Raji (cell line): ENCODE measurements around the gene GSDME.

ENCODE experiments used
- POLR2A ChIP-seq: IDR thresholded peaks from 2 replicates; pipeline ENCODE4 v1.6.1; 2011; ENCODE audit warnings: low read depth, low read length, control low read depth; ENCODE audit not compliant: insufficient read depth

Gene GSDME

DNA sequence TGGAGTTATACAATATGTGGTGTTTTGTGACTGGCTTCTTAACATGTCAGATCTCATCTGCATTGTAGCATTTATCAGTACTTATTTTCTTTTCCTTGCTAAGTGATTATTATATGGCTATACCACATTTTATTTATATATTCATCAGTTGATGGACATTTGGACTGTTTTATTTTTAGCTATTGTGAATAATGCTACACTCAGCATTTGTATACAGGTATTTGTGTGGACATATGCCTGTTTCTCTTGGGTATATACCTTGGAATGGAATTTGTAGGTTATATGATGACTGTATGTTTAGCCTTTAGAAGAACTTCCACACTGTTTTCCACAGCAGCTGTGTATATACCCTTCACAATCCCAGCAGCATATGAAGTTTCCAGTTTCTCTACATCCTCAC lies 86.5 kb downstream of the GSDME start:
- no peak for TF ChIP-seq POLR2A

DNA sequence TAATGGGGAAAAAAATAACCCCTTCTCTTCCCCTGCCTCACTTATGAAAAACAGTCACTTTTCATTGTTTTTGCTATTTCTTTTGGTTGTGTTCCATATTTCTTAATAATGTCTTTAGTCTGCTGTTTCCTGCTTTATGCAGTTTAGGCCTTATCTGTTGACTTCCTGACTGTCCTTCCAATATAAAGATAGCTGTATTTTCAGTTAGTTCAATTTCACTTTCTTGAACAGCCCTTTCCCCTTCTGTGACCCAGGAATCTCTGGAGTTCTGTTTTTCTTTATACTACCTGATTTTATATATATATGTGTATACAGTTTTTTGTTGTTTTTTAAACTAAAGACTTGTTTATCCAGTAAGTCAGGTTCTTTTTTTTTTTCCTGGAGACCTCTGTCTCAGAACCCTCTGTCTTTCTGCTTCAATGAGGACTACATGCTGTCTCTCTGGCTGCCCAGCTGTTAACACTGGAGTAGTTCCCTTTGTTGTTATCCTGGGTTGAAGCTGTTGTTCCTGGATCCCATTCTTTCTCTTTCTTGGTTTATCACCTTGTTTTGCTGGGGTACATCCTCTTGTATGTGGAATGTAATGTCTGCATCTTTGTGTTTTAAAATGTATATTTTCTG lies 87.2 kb downstream of the GSDME start:
- no peak for TF ChIP-seq POLR2A

DNA sequence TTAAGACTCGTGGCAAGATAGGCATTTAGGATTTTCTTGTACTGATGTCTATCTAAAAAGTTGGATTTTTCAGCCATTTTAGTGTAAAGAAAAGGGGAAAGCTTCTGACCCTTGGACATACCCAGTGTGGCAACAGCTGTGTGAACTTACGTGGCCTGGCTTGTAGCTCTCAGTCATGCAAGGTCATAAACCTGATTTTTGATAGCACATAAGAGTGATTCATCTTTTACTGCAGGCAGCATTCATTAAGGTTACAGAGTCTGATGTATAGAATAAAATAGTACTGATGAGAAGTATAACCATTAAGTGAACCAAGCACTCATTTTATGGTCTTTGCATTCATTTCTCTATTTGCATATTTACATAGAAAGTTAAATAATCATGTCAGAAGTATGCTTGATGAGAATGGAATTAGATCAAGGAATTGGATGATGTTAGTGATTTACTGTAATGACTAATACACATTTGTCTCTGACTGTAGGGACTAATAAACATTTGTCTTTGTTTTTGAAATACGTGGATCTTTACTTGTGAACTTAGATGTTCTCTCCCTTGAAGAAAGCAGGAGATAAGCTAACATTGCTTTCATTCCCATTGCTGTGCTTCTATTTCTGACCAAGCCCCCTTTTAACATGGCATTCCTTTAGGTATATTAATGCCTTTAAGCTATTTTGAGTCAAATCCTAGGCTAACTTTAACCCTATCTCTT lies 88.2 kb downstream of the GSDME start:
- TF ChIP-seq POLR2A, result no peak

GRCh38 chr7:24665564-24666294 lies 91.5 kb downstream of the GSDME start:
- no peak for TF ChIP-seq POLR2A

DNA sequence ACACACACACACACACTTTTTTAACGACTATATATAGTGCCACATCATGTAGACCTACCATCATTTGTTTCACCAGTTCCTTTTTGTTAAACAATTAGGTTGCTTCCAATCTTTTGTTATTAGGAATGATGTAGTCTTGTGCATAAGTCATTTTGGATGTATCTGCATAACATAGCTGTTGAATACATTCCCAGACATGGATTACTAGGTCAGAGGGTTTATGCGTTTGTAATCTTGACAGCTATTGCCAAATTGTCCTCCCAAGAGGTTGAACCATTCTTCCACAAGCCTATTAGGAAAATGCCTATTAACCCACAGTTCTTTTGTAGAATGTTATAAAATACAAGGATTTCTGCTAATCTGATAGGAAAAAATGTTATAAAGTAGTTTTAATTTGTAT lies 96.7 kb downstream of the GSDME start:
- TF ChIP-seq POLR2A, result no peak

DNA sequence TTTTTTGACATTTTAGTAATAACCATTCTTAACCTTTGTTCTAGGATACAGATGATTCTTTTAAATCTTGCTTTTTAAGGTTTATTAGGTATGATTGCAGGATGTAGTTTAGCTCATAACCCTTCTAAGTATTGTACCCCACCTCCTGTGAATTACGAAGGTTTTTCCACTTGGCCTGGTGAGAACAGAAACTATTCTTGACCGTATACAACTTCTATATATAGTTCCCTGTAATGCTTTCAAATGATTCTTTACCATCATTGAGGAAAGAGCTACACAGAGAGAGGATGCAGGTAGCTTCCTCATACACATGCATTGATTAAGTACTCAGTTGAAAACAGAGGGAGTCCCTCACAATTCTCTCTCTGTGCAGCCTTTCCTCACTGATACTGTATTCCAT lies 97.8 kb downstream of the GSDME start:
- no peak for TF ChIP-seq POLR2A

DNA sequence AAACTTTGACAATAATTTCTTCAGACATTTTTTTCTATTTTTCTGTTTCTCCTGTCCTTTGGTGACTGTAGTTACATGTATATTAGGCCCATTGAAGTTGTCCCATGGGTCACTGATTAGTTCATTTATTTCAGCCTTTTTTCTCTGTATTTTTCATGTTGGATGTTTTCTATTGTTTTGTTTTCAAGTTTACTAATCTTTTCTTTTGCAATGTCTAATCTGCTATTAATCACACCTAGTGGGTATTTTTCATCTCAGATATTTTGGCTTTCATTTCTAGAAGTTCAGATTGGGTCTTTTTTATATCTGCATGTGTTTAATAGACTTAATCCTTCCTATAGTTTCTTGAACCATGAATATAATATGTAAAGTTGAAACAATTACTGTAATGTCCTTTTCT lies 99.3 kb downstream of the GSDME start:
- no peak for TF ChIP-seq POLR2A

DNA sequence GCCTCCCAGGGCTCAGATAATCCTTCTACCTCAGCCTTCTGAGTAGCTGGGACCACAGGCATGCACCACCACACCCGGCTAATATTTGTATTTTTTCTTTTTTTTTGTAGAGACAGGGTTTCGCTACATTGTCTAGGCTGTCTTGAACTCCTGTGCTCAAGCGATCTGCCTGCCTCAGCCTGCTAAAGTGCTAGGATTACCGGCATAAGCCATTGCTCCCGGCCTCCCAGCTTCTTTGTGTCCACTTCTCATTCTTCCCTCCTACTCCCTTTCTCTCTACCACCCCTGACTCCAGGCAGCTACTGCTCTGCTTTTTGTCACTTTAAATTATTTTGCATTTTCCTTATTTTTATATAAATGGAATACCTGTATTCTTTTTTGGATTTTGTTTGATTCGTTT lies 100.7 kb downstream of the GSDME start:
- no peak for TF ChIP-seq POLR2A

DNA sequence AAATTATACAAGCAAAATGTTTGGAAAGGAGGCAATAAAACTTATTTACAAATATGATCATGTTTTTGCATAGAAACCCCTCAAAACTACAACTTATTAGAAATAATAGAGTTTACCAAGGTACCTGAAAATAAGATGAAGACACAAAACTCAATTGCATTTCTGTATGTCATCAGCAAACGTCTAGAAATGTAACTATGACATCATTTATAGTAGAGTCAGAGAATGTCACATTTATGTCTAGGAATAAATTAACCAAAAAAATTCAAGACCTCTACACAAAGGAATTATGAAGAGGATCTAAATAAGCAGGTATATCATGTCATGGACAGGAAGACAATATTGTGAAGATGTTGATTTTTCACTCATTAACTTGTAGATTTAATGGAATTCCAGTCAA lies 103.0 kb downstream of the GSDME start:
- TF ChIP-seq POLR2A, result no peak

DNA sequence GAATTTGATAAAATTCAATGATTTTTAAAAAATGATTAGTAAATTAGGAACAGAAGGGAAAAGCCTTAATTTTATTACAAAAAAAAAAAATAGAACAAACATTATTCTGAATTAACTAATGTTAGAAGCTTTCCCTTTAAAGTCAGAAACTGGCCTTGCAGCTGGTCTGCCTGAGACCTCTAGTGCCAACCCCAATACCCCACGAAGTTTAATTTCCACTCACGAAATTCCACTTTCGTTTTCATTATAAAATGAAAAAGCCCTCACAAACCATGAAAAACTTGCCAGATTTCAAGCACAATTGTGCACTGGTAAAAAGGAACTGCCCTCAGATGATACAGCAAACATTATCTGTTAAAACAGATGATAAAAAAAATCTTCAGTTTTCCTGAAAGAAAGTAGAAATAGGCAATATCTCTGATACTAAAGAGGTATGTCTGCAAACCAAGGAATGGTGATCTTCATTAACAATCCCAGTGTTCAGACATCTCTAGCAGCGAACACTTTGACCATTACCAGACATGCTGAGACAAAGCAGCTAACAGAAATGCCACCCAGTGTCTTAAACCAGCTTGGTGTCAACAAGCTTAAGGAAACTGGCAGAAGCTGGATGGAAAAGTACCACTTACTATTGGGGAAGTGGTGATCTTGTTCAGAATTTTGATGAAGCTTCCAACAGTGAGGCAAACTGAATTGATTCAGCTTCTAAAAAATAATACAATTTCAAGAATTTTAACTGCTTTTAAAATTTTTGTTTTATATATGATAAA lies 103.8 kb downstream of the GSDME start:
- TF ChIP-seq POLR2A, result no peak

- no peak for TF ChIP-seq POLR2A
Observed at GRCh38 chr7:24652251-24652939, 104.9 kb downstream of the GSDME start.
